Measurements from ENCODE around the gene MRPL11.

DNA sequence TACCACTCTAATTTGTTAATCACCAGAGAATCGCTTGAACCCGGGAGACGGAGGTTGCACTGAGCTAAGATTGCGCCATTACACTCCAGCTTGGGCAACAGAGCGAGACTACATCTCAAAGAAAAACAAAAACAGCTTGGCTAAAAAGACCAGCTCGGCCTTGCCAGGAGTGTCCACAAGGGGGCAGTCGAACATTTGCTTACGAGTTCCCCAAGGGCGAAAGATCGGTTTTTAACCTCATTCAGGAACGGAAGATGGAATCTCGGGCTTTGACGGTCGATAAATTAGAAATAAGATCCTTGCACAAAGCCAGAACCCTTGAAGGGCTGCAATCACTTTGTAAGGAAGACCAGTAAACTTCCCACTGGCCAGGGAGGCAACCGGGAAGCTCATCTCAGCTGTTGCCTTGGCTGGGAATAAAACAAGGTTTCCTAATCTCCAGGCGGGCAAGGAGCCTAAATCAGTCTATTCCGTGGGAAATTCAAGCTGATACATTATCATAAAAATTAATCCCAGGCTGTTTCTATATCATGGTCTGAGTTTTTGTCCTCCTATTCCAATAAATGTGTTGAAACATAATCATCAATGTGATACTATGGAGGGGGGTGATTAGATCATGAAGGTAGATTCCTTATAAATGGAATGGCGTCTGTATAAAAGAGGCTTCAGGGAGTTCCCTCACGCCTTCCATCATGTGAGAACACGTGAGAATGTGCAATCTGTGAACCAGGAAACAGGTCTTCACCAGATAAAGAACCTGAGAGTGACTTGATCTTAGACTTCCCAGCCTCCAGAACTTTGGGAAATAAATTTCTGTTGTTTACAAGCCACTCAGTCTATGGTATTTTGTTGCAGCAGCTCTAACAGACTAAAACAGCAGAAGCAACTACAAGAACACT lies 52.2 kb downstream of the MRPL11 start:
- TF ChIP-seq, protein P1, sequence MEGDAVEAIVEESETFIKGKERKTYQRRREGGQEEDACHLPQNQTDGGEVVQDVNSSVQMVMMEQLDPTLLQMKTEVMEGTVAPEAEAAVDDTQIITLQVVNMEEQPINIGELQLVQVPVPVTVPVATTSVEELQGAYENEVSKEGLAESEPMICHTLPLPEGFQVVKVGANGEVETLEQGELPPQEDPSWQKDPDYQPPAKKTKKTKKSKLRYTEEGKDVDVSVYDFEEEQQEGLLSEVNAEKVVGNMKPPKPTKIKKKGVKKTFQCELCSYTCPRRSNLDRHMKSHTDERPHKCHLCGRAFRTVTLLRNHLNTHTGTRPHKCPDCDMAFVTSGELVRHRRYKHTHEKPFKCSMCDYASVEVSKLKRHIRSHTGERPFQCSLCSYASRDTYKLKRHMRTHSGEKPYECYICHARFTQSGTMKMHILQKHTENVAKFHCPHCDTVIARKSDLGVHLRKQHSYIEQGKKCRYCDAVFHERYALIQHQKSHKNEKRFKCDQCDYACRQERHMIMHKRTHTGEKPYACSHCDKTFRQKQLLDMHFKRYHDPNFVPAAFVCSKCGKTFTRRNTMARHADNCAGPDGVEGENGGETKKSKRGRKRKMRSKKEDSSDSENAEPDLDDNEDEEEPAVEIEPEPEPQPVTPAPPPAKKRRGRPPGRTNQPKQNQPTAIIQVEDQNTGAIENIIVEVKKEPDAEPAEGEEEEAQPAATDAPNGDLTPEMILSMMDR (conservative IDR thresholded peaks at IDR 0.05; ENCODE audit: low read depth, low read length), result peak; percentile 99
- no peak for TF ChIP-seq EZH2 (IDR thresholded peaks at IDR 0.05; ENCODE audit: borderline replicate concordance, low read depth, low read length, poor library complexity, severe bottlenecking)
